Prostate gland (tissue), 2 donors: ENCODE results near the gene STARD3NL.
"Not testable (repeated sequence)": the region's sequence is repeated elsewhere in the genome, so short reads cannot be mapped to it uniquely, and the experiment has no call there.

Source experiments
- CTCF ChIP-seq, 4 experiments: fragments of 200-600 bp in 2 of 4; fragments of 450-650 bp in 2 of 4; sonication (generic) in 2 of 4; IDR thresholded peaks; 1 replicate in 3 of 4; 2 replicates in 1 of 4; pipeline ENCODE4 v1.5.1; 2016 to 2019; ENCODE audit warnings: antibody characterized with exemption in 4 of 4, mild to moderate bottlenecking in 2 of 4, moderate library complexity in 2 of 4
- POLR2A ChIP-seq: fragments of 450-650 bp; IDR thresholded peaks from one replicate; pipeline ENCODE4 v1.6.1; 2016; ENCODE audit warnings: antibody characterized with exemption, mild to moderate bottlenecking
- POLR2AphosphoS5 ChIP-seq: sonication (generic); formaldehyde crosslinking; IDR thresholded peaks from one replicate; pipeline ENCODE4 v1.6.1; 2017; ENCODE audit warnings: antibody characterized with exemption

GRCh38 chr7:38249849-38250248 is 71.8 kb downstream of the STARD3NL start:
- TF ChIP-seq CTCF (IDR thresholded peaks at IDR 0.05); POLR2A; POLR2AphosphoS5: not testable (repeated sequence)
